ENCODE measurements around the gene RAB8A. TPM values are rescaled to one million over a fixed set of nuclear protein-coding genes. Genes with fewer than 3 reads are reported as not detected.

RAB8A gene
- total and polyA plus RNA-seq, 8 donors = 64.9 to 102 (median 73.0) TPM

DNA sequence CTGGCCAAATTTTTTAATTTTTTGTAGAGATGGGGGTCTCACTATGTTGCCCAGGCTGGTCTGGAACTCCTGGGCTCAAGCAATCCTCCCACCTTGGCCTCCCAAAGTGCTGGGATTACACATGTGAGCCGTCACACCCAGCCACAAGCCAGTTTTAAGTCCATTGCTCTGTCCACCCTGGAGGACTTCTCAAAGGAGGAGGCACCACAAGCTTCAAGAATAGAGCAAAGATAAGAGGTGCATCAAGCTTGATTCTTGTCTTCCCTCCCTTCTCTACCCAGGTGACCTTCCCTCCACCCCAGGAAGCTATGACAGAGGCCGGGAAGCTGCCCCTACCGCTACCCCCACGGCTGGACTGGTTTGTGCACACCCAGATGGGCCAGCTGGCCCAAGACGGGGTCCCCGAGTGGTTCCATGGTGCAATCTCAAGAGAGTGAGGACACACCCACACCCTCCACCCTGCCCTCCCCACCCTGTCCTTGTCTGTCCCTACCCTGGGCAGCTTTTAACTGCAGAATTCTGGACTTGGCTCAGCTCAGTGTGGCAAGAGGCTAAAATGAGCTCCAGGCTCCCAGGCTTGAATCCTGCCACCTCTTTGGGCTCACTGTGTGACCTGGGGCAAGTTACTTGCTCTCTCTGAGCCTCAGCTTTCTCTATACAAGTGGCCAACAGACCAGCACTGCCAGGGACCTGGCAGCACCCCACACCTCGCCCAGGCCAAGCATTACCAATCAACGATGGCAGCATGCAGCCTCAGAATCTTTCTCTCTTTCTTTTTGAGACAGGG lies 36.9 kb downstream of the RAB8A start:
- TF ChIP-seq, protein P1, sequence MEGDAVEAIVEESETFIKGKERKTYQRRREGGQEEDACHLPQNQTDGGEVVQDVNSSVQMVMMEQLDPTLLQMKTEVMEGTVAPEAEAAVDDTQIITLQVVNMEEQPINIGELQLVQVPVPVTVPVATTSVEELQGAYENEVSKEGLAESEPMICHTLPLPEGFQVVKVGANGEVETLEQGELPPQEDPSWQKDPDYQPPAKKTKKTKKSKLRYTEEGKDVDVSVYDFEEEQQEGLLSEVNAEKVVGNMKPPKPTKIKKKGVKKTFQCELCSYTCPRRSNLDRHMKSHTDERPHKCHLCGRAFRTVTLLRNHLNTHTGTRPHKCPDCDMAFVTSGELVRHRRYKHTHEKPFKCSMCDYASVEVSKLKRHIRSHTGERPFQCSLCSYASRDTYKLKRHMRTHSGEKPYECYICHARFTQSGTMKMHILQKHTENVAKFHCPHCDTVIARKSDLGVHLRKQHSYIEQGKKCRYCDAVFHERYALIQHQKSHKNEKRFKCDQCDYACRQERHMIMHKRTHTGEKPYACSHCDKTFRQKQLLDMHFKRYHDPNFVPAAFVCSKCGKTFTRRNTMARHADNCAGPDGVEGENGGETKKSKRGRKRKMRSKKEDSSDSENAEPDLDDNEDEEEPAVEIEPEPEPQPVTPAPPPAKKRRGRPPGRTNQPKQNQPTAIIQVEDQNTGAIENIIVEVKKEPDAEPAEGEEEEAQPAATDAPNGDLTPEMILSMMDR (IDR thresholded peaks at IDR 0.05) = no peak
- Histone ChIP-seq H3K27ac (peak overlapping the region; percentile 7 to 89), H3K9me3 (no peaks in the 10 kb centered on the region), H3K27me3 (no peaks in the 10 kb centered on the region), H3K4me1 (peaks cover 0 to 69% of the 10 kb centered on the region in 2 donors), H3K4me3 (no peak overlapping the region), H3K36me3 (peaks cover 0 to 20% of the 10 kb centered on the region in 2 donors)
- intact Hi-C loops (cut with DNase I) = no loop called here
- DNase-seq = no peak
- ATAC-seq = no peak

DNA sequence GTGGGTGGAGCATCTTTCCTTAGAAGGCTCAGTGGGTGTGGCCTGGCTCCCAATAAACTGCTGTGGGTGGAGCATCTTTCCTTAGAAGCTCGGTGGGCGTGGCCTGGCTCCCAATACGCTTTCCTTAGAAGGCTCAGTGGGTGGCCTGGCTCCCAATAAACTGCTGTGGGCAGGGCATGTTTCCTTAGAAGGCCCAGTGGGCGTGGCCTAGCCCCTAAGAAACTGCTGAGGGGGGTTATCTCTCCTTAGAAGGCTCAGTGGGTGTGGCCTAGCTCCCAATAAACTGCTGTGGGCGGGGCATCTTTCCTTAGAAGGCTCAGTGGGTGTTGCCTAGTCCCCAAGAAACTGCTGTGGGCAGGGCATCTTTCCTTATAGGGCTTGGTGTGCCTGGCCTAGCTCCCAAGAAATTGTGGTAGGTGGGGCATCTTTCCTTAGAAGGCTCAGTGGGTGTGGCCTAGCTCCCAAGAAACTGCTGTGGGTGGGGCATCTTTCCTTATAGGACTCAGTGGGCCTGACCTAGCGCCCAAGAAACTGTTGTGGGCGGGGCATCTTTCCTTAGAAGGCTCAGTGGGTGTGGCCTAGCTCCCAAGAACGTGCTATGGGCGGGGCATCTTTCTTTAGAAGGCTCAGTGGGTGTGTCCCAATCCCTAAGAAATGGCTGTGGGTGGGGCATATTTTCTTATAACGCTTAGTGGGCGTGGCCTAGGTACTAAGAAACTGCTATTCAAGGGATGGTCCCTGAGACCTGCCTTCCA lies 42.1 kb downstream of the RAB8A start:
- H3K36me3 ChIP-seq = peaks cover 0 to 58% of the 10 kb centered on the region in 2 donors
- no peak for DNase-seq
- H3K27ac ChIP-seq = no peak overlapping the region
- no peak overlapping the region for H3K4me3 ChIP-seq
- H3K27me3 ChIP-seq = no peaks in the 10 kb centered on the region
- H3K4me1 ChIP-seq = peaks cover 0 to 34% of the 10 kb centered on the region in 2 donors
- no peak for ATAC-seq
- intact Hi-C loops (cut with DNase I) = no loop called here
- H3K9me3 ChIP-seq = no peaks in the 10 kb centered on the region
- TF ChIP-seq, protein P1 (IDR thresholded peaks at IDR 0.05) = no peak

DNA sequence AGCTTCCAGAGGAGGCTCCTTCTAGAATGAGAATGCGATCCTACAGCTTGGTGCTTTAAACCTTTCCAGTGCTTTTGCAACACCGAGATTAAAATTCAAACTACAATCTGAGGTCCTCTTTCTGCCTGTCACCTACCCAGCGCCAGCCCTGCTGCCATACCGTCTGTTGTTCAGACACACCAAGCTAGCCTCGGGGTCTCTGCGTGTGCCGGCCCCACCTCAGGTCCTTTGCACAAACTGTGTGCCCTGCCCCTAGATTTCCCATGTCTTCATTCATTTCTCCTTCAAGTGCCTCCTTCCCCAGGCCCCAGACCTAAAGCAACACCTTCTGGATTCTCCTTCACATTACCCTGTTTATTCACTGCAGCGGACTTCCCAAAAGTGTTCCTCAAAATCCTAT lies 42.9 kb downstream of the RAB8A start:
- intact Hi-C loops (cut with DNase I) = no loop called here
- Histone ChIP-seq H3K9me3 (no peaks in the 10 kb centered on the region), H3K27ac (no peak overlapping the region), H3K36me3 (peaks cover 0 to 50% of the 10 kb centered on the region in 2 donors), H3K4me1 (peaks cover 0 to 33% of the 10 kb centered on the region in 2 donors), H3K27me3 (no peaks in the 10 kb centered on the region), H3K4me3 (no peak overlapping the region)
- TF ChIP-seq, protein P1 (IDR thresholded peaks at IDR 0.05) = no peak
- no peak for DNase-seq
- ATAC-seq = no peak

DNA sequence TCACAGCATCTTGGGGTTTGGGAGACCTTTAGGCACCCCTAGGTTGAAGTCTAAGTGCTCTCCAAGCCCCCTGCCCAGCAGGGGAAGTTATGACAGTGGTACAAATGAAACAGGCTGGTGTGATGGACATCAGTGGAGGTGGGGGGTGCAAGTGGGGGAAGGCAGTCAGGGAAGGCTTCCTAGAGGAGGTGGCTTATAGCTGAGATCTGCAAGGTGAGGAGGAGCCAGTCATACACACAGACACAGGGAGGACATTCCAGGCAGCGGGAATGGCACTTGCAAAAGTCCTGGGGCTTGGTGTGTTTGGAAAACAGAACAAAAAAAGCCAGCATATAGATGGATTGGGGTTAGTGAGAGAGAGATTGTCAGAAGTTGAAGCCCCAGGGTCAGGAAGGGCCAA lies 43.4 kb downstream of the RAB8A start:
- Histone ChIP-seq H3K4me1 (peaks cover 0 to 27% of the 10 kb centered on the region in 2 donors), H3K27ac (no peak overlapping the region), H3K36me3 (peaks cover 0 to 50% of the 10 kb centered on the region in 2 donors), H3K9me3 (no peaks in the 10 kb centered on the region), H3K4me3 (no peak overlapping the region), H3K27me3 (no peaks in the 10 kb centered on the region)
- DNase-seq (no peak), ATAC-seq (no peak)
- TF ChIP-seq, protein P1 (IDR thresholded peaks at IDR 0.05) = no peak
- intact Hi-C loops (cut with DNase I) = no loop called here

DNA sequence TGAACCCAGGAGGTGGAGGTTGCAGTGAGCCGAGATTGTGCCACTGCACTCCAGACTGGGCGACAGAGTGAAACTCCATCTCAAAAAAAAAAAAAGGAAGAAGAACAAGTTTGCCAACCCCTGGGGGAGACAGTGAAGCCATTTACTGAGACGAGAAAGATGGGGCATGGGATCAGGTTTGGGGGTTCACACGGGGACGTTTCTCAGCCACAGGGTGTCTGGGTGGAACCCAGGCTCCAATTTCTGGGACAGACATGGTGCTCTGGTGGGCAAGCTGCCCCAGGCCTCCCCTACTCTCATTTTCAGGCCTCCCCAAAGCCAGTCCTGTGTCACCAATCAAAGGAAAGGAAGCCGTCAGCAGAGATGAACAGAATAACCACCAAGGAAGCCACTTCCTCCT lies 45.2 kb downstream of the RAB8A start:
- H3K27ac ChIP-seq = no peak overlapping the region
- H3K27me3 ChIP-seq = no peaks in the 10 kb centered on the region
- intact Hi-C loops (cut with DNase I) = no loop called here
- no peak overlapping the region for H3K4me3 ChIP-seq
- H3K4me1 ChIP-seq = peaks cover 0 to 14% of the 10 kb centered on the region in 2 donors
- no peaks in the 10 kb centered on the region for H3K9me3 ChIP-seq
- DNase-seq (no peak), ATAC-seq (no peak)
- peaks cover 0 to 50% of the 10 kb centered on the region in 2 donors for H3K36me3 ChIP-seq
- TF ChIP-seq, protein P1 (IDR thresholded peaks at IDR 0.05) = no peak
